A673 (cell line): ENCODE results near the gene COLQ.

Experiments used
- CTCF ChIP-seq: fragments of 300-800, 200-600 bp; sonication (generic); conservative IDR thresholded peaks from 2 replicates; pipeline ENCODE4 v1.5.1; 2017; ENCODE audit warnings: low read depth, mild to moderate bottlenecking, antibody characterized with exemption, low read length, moderate library complexity, mixed read lengths
- EZH2 ChIP-seq: fragments of 200-600 bp; sonication (generic); IDR thresholded peaks from 2 replicates; pipeline ENCODE4 v1.6.1; 2017; ENCODE audit warnings: borderline replicate concordance, low read depth, mild to moderate bottlenecking, mixed read lengths, antibody characterized with exemption, low read length; ENCODE audit not compliant: poor library complexity, severe bottlenecking

GRCh38 chr3:15449489-15450224, 71.8 kb downstream of the COLQ start:
- TF ChIP-seq CTCF (no peak), EZH2 (no peak)
